H1 (cell line): Measurements from ENCODE around the gene TGM2. TPM values are rescaled to one million over a fixed set of nuclear protein-coding genes. Genes with fewer than 3 reads are reported as not detected.

Experiments used
- BCL11A ChIP-seq, 2 experiments: IDR thresholded peaks; one replicate each; pipeline ENCODE4 v1.6.1; 2011; ENCODE audit warnings: low read depth in 2 of 2, low read length in 2 of 2, mild to moderate bottlenecking in 2 of 2
- EGR1 ChIP-seq: IDR thresholded peaks from 2 replicates; pipeline ENCODE4 v1.6.1; 2011; ENCODE audit warnings: low read depth, low read length, borderline replicate concordance
- HDAC6 ChIP-seq: IDR thresholded peaks from one replicate; pipeline ENCODE4 v1.7.1; 2012; ENCODE audit warnings: low read depth, mild to moderate bottlenecking, inconsistent platforms, low read length, moderate library complexity
- JUN ChIP-seq: IDR thresholded peaks from 2 replicates; pipeline ENCODE4 v1.6.1; 2011; ENCODE audit warnings: low read depth, mild to moderate bottlenecking, improper control_type of control experiment, low read length
- SP2 ChIP-seq: IDR thresholded peaks from 2 replicates; pipeline ENCODE4 v1.6.1; 2012; ENCODE audit warnings: mild to moderate bottlenecking, low read length, inconsistent platforms
- polyA plus RNA-seq, 7 experiments: library from polyadenylated mRNA; depleted of rRNA in 3 of 7; stranded (reverse) in 5 of 7; unstranded in 2 of 7; fragments of >200 nt in 5 of 7; fragments of 200-250 nt in 2 of 7; gene quantifications; 1 replicate in 5 of 7; 2 replicates in 1 of 7; 4 replicates in 1 of 7; pipeline versions ENCODE4 v1.2.1 to v1.2.3, GENCODE V29; 2011 to 2013; ENCODE audit warnings: missing spikeins in 2 of 7, mixed read lengths in 2 of 7
- total RNA-seq: library from RNA; stranded (reverse); fragmentation: NEBNext Ultra II Directional; extraction: Animal tissue kit (Norgen Biotek cat#: 25700); gene quantifications from 2 replicates; pipeline ENCODE4 v1.2.1, GENCODE V29; 2021
- TF ChIP-seq, protein P1 (sequence below): IDR thresholded peaks from 2 replicates; pipeline ENCODE4 v1.6.1; 2012; ENCODE audit warnings: inconsistent platforms

Gene TGM2
- total and polyA plus RNA-seq, 2 of the 8 experiments (the other 6 are each of a cell fraction or from before 2014, with no cell fraction given), result 0.86 to 1.0 TPM

DNA sequence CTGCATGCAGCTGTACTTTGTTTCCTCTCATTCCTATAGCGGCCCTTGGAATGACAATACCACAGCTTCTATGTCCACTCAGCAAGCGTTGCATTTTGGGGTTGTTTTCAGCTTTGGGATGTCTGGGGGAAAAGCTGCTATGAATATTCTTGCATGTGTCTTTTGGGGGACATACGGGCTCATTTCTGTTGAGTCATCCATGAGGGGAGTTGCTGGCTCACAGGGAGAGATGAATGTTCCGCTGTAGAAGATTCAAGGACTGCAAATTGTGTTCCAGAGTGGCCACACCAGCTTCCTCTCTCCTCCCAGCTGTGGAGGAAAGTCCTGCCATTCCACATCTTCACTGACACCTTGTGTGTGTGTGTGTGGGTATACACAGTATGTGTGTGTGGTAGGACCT is 43.3 kb downstream of the TGM2 start (continued):
- no peak for TF ChIP-seq SP2
- no peak for TF ChIP-seq JUN
- no peak for TF ChIP-seq EGR1
- no peak for TF ChIP-seq BCL11A (IDR thresholded peaks at IDR 0.05; ENCODE audit: low read depth in 2 of 2, low read length in 2 of 2)
- no peak for TF ChIP-seq HDAC6
- TF ChIP-seq, protein P1, sequence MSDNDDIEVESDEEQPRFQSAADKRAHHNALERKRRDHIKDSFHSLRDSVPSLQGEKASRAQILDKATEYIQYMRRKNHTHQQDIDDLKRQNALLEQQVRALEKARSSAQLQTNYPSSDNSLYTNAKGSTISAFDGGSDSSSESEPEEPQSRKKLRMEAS, result no peak
